ENCODE measurements around the gene HLA-DMA. TPM values are rescaled to one million over a fixed set of nuclear protein-coding genes. Genes with fewer than 3 reads are reported as not detected.

Gene HLA-DMA
- total RNA-seq, 2 experiments from 2014 or later: 12.7 to 14.5 TPM

GRCh38 chr6:32905078-32905477 is 47.8 kb downstream of the HLA-DMA start:
- peaks cover 1% of the 10 kb centered on the region for H3K36me3 Mint-ChIP-seq (ENCODE audit: low read depth)
- intact Hi-C loops (cut with micrococcal nuclease): no loop called here
- CTCF ChIA-PET: interaction anchor here (1.0 to 3.2 kb wide), 4 partner anchors 19 to 80 kb away, joined by 4 to 10 read pairs (median 4); no protein-coding TSS in a partner anchor
- H3K4me1 Mint-ChIP-seq (ENCODE audit: low read depth): no peaks in the 10 kb centered on the region
- H3K9me3 Mint-ChIP-seq: no peaks in the 10 kb centered on the region
- DNase-seq: no peak
- no peak overlapping the region for H3K4me3 Mint-ChIP-seq
- no peak overlapping the region for H3K27ac Mint-ChIP-seq
- H3K27me3 Mint-ChIP-seq (ENCODE audit: low read depth): no peaks in the 10 kb centered on the region

DNA sequence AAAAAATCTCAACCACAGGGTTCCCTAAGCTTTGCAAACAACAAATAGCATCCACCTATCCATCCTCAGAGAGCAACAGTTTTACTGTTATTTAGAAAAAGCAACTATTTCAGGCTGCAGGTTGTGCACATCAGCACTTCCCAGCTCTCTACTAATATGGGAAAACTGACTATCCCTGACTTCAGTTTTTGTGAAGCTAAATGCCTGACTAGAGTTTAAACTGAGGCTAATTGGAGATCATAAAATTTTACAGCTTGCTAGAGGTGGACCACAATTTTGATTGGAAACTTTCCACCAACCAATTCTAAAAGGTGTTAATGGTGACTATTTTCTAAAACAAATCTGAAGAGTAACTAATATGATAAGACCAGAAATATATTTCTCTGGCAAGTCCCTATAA is 48.9 kb downstream of the HLA-DMA start:
- Mint-ChIP-seq H3K9me3 (no peaks in the 10 kb centered on the region), H3K27ac (no peak overlapping the region), H3K27me3 (ENCODE audit: low read depth) (no peaks in the 10 kb centered on the region), H3K4me3 (no peak overlapping the region), H3K4me1 (ENCODE audit: low read depth) (no peaks in the 10 kb centered on the region), H3K36me3 (ENCODE audit: low read depth) (peaks cover 1% of the 10 kb centered on the region)
- intact Hi-C loops (cut with micrococcal nuclease): no loop called here
- DNase-seq: no peak
- CTCF ChIA-PET: interaction anchor here (0.6 to 3.2 kb wide), 5 partner anchors 18 to 81 kb away, joined by 4 to 10 read pairs (median 4); no protein-coding TSS in a partner anchor

Other genes starting within 250 kb of the HLA-DMA start
- not detected for gene HLA-DQA2, start 211.7 kb downstream of the HLA-DMA start, total RNA-seq
- not detected for gene HLA-DQB2, start 189.6 kb downstream of the HLA-DMA start, total RNA-seq
- gene HLA-DOB, start 136.1 kb downstream of the HLA-DMA start, total RNA-seq: 1 to 10 TPM in 1 of 2 experiments, under 1 TPM in 1; 0.91 to 1.1 TPM
- 100 to 1,000 TPM; 136 to 138 TPM for gene TAP2, start 114.4 kb downstream of the HLA-DMA start, total RNA-seq
- gene PSMB8, start 109.0 kb downstream of the HLA-DMA start, total RNA-seq: 100 to 1,000 TPM; 286 to 308 TPM
- 100 to 1,000 TPM; 187 TPM for gene TAP1, start 99.4 kb downstream of the HLA-DMA start, total RNA-seq
- gene PSMB9, start 98.9 kb downstream of the HLA-DMA start, total RNA-seq: 100 to 1,000 TPM; 238 to 241 TPM
- 1 to 10 TPM in 1 of 2 experiments, under 1 TPM in 1; 0.76 to 1.3 TPM for gene HLA-DMB, start 12.1 kb downstream of the HLA-DMA start, total RNA-seq
- 100 to 1,000 TPM; 168 to 197 TPM for gene BRD2, start 15.5 kb upstream of the HLA-DMA start, total RNA-seq
- gene HLA-DOA, start 56.5 kb upstream of the HLA-DMA start, total RNA-seq: 1 to 10 TPM; 1.4 to 1.6 TPM
- 10 to 100 TPM; 12.1 to 15.3 TPM for gene HLA-DPA1, start 120.6 kb upstream of the HLA-DMA start, total RNA-seq
- gene HLA-DPB1, start 122.9 kb upstream of the HLA-DMA start, total RNA-seq: 1 to 10 TPM; 2.8 to 4.0 TPM
- gene COL11A2, start 239.4 kb upstream of the HLA-DMA start, total RNA-seq: 1 to 10 TPM in 1 of 2 experiments, under 1 TPM in 1; 0.88 to 1.4 TPM
- gene RXRB, start 247.6 kb upstream of the HLA-DMA start, total RNA-seq: 10 to 100 TPM; 50.4 to 50.6 TPM
- 10 to 100 TPM; 35.9 to 39.5 TPM for gene SLC39A7, start 247.8 kb upstream of the HLA-DMA start, total RNA-seq